Measurements from ENCODE around the gene THEM5.

GRCh38 chr1:151837197-151837596 lies 16.3 kb downstream of the THEM5 start:
- TF ChIP-seq CTCF (conservative IDR thresholded peaks at IDR 0.05; ENCODE audit: low read depth, low read length) = no peak
- TF ChIP-seq EZH2phosphoT487 (IDR thresholded peaks at IDR 0.05; ENCODE audit: borderline replicate concordance, low read length) = no peak

Data from PC-3 (cell line).